K562 (cell line): ENCODE results near the gene ABT1. TPM values are rescaled to one million over a fixed set of nuclear protein-coding genes. Genes with fewer than 3 reads are reported as not detected.

Experiments used
- CCAR2 ChIP-seq: fragments of 200-400 bp; formaldehyde crosslinking; IDR thresholded peaks from 2 replicates; pipeline ENCODE4 v1.6.1; 2017; ENCODE audit warnings: mild to moderate bottlenecking, low read depth, low read length
- FOXJ2 ChIP-seq: fragments of 200-800 bp; sonication (Bioruptor generic); IDR thresholded peaks from 2 replicates; pipeline ENCODE4 v1.6.1; 2016; ENCODE audit warnings: missing genetic modification characterization, missing compliant biosample characterization
- HDAC3 ChIP-seq: fragments of 450-650 bp; IDR thresholded peaks from 2 replicates; pipeline ENCODE4 v1.6.1; 2018; ENCODE audit warnings: borderline replicate concordance, mild to moderate bottlenecking, moderate library complexity; ENCODE audit not compliant: partially characterized antibody
- HNRNPUL1 ChIP-seq: fragments of 200-400 bp; formaldehyde crosslinking; IDR thresholded peaks from 2 replicates; pipeline ENCODE4 v1.6.1; 2017; ENCODE audit warnings: low read length
- L3MBTL2 ChIP-seq: fragments of 450-650 bp; IDR thresholded peaks from 2 replicates; pipeline ENCODE4 v1.6.1; 2016; ENCODE audit warnings: mild to moderate bottlenecking, moderate library complexity
- POLR2AphosphoS2 ChIP-seq: IDR thresholded peaks from 2 replicates; pipeline ENCODE4 v1.6.1; 2012; ENCODE audit warnings: low read length, improper control_type of control experiment
- RFX7 ChIP-seq: fragments of 250-450 bp; sonication (Bioruptor Pico); IDR thresholded peaks from 2 replicates; pipeline ENCODE4 v1.5.1; 2021; ENCODE audit warnings: mild to moderate bottlenecking
- YBX1 ChIP-seq: fragments of 450-650 bp; IDR thresholded peaks from 2 replicates; pipeline ENCODE4 v1.7.1; 2016; ENCODE audit warnings: mild to moderate bottlenecking
- ZFP30 ChIP-seq: fragments of 250-450 bp; sonication (Bioruptor Pico); IDR thresholded peaks from 2 replicates; pipeline ENCODE4 v1.8.0; 2022; ENCODE audit warnings: moderate library complexity, mild to moderate bottlenecking, inconsistent platforms, borderline replicate concordance
- ZHX1 ChIP-seq: fragments of 150-350 bp; conservative IDR thresholded peaks from 2 replicates; pipeline ENCODE4 v1.6.1; 2014; ENCODE audit warnings: low read length
- polyA plus RNA-seq, 8 experiments: library from polyadenylated mRNA; depleted of rRNA in 4 of 8; stranded (reverse) in 5 of 8; unstranded in 3 of 8; fragments of >200 nt; fragmentation: Nextera tagmentation in 2 of 8; fragmentation: Illumina TruSeq in 1 of 8; extraction: Ambion mirVana in 2 of 8; extraction: Trizol in 1 of 8; gene quantifications; 2 replicates each; pipeline versions ENCODE4 v1.2.1 to v1.2.3, GENCODE V29; 2011 to 2014; ENCODE audit warnings: inconsistent platforms in 1 of 8, missing spikeins in 1 of 8
- total RNA-seq, 7 experiments: library from RNA; depleted of rRNA in 6 of 7; stranded (reverse); fragments of >200 nt in 6 of 7; fragmentation: Illumina TruSeq in 2 of 7; extraction: Trizol in 2 of 7; gene quantifications; 2 replicates each; pipeline versions ENCODE4 v1.2.1 to v1.2.3, GENCODE V29; 2011 to 2021; ENCODE audit warnings: low replicate concordance in 1 of 7
- TF ChIP-seq, protein P1 (sequence below), 2 experiments: fragments of 450-650 bp; IDR thresholded peaks; 2 replicates each; pipeline ENCODE4 v1.6.1; 2016; ENCODE audit warnings: mild to moderate bottlenecking in 2 of 2, borderline replicate concordance in 1 of 2, low read depth in 1 of 2, moderate library complexity in 1 of 2
- TF ChIP-seq, protein P2 (sequence below): fragments of 450-650 bp; IDR thresholded peaks from 2 replicates; pipeline ENCODE4 v1.6.1; 2017; ENCODE audit warnings: mild to moderate bottlenecking, moderate library complexity
- TF ChIP-seq, protein P3 (sequence below): fragments of 450-650 bp; IDR thresholded peaks from 2 replicates; pipeline ENCODE4 v1.6.1; 2016

Gene ABT1
- total and polyA plus RNA-seq, 9 of the 15 experiments (the other 6 are each of a cell fraction or from before 2014, with no cell fraction given), result 8.8 to 52.7 (median 40.7) TPM

DNA sequence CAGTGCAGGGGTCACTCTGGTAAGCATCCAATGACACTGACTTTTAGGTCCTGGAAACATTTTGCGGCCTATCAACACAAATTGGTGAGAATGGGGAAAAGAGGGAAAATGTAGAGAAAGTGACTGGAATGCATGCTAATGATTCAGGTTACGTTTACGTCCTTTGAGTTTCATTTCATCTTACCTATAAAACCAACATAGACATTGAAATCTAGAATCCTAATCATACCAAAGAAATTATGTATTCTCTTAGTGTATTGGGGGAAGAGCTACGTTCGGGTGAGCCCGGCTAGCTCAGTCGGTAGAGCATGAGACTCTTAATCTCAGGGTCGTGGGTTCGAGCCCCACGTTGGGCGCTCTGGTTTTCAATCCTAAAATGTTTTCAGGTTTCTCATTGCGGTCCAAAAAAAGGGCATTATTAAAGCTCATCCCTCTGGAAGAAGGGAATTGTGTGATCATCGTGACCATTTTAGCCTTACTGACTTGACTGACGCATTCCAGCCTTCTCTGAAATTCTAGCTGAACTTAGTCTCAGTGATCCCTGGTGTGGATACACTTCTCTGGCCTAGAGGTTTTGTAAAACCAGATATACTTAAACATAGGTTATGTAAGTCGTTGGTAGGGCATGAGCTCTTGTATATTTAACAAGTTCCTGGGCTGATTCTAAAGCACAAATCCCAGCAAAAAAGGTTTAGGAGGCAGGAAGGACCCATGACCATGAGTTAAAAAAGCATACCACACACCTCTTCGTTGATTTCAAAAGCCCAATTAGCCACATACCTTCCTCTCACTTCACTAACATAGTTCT, 40.3 kb upstream of the ABT1 start (continued):
- TF ChIP-seq, protein P1, sequence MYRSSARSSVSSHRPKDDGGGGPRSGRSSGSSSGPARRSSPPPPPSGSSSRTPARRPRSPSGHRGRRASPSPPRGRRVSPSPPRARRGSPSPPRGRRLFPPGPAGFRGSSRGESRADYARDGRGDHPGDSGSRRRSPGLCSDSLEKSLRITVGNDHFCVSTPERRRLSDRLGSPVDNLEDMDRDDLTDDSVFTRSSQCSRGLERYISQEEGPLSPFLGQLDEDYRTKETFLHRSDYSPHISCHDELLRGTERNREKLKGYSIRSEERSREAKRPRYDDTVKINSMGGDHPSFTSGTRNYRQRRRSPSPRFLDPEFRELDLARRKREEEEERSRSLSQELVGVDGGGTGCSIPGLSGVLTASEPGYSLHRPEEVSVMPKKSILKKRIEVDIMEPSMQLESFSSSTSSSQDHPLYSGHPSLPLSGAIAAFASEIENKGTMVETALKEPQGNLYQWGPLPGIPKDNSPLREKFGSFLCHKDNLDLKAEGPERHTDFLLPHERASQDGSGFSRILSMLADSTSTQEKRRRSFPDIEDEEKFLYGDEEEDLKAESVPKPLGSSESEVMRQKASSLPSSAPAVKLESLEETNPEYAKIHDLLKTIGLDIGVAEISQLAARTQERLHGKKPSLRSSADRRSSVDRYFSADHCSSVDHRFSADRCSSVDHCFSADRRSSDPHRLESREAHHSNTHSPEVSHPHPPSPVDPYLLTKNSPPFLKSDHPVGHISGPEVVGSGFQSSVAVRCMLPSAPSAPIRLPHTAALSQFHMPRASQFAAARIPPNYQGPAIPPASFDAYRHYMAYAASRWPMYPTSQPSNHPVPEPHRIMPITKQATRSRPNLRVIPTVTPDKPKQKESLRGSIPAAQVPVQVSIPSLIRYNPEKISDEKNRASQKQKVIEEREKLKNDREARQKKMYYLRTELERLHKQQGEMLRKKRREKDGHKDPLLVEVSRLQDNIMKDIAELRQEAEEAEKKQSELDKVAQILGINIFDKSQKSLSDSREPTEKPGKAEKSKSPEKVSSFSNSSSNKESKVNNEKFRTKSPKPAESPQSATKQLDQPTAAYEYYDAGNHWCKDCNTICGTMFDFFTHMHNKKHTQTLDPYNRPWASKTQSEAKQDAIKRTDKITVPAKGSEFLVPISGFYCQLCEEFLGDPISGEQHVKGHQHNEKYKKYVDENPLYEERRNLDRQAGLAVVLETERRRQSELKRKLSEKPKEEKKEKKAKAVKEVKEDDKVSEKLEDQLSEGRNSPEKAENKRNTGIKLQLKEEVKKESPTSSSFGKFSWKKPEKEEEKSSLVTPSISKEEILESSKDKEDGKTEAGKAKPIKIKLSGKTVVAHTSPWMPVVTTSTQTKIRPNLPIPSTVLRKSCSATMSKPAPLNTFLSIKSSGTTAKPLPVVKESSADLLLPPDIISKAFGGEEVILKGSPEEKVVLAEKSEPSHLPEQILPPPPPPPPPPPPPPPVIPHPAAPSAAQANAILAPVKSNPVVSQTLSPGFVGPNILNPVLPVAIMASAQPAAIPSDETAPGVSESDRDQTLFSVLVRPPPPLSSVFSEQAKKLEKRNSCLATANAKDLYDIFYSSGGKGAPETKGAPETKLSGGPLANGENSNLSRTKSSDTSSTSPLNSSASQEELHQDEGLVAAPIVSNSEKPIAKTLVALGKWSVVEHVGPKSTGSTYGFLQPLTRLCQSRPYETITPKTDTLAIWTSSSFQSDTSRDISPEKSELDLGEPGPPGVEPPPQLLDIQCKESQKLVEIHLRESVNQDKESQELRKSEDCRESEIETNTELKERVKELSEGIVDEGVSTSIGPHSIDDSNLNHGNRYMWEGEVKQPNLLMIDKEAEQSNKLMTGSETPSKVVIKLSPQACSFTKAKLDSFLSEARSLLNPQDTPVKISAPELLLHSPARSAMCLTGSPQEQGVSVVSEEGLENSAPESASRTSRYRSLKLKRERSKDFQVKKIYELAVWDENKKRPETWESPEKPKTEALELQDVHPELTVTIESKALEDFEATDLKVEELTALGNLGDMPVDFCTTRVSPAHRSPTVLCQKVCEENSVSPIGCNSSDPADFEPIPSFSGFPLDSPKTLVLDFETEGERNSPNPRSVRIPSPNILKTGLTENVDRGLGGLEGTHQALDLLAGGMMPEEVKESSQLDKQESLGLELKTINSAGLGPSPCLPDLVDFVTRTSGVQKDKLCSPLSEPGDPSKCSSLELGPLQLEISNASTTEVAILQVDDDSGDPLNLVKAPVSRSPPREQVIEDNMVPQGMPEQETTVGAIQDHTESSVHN (IDR thresholded peaks at IDR 0.05; ENCODE audit: borderline replicate concordance in 1 of 2, low read depth in 1 of 2), result no peak; a peak in 1 of 4 replicates
- TF ChIP-seq, protein P2, sequence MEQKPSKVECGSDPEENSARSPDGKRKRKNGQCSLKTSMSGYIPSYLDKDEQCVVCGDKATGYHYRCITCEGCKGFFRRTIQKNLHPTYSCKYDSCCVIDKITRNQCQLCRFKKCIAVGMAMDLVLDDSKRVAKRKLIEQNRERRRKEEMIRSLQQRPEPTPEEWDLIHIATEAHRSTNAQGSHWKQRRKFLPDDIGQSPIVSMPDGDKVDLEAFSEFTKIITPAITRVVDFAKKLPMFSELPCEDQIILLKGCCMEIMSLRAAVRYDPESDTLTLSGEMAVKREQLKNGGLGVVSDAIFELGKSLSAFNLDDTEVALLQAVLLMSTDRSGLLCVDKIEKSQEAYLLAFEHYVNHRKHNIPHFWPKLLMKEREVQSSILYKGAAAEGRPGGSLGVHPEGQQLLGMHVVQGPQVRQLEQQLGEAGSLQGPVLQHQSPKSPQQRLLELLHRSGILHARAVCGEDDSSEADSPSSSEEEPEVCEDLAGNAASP, result no peak
- TF ChIP-seq L3MBTL2 (peak; percentile 54; the same call in 1 of the 2 replicates), HNRNPUL1 (no peak), RFX7 (CRISPR knock-in tag) (no peak), POLR2AphosphoS2 (no peak), HDAC3 (no peak), CCAR2 (no peak), YBX1 (no peak), ZFP30 (CRISPR knock-in tag) (no peak; the same call in 1 of the 2 replicates), ZHX1 (no peak), FOXJ2 (tag) (peak; percentile 57; the same call in 1 of the 2 replicates)
- TF ChIP-seq, protein P3, sequence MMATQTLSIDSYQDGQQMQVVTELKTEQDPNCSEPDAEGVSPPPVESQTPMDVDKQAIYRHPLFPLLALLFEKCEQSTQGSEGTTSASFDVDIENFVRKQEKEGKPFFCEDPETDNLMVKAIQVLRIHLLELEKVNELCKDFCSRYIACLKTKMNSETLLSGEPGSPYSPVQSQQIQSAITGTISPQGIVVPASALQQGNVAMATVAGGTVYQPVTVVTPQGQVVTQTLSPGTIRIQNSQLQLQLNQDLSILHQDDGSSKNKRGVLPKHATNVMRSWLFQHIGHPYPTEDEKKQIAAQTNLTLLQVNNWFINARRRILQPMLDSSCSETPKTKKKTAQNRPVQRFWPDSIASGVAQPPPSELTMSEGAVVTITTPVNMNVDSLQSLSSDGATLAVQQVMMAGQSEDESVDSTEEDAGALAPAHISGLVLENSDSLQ, result peak; percentile 89
